ENCODE data around the gene BTF3.
A peak's percentile ranks its signal among the peaks of the same experiment; 100 is the strongest.
"Not testable (repeated sequence)": the region's sequence is repeated elsewhere in the genome, so short reads cannot be mapped to it uniquely, and the experiment has no call there.

The BTF3 gene

DNA sequence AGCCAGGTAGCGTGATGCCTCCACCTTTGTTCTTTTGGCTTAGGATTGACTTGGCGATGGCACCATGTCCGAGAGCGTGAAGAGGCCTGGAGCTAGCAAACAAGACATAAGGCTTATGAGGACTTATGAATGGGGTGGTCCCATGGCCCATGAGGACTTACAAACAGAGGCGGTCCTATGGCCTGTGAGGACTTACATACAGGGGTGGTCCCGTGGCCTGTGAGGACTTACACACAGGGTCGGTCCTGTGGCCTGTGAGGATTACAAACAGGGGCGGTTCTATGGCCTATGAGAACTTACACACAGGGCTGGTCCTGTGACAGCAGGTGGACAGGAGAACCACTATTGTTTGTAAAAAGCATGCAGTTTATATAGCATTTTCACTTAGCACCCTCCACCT, 28.4 kb upstream of the BTF3 start:
- no peak overlapping the region for H3K27ac Mint-ChIP-seq
- no peak for ATAC-seq (replicated peaks)
- H3K36me3 Mint-ChIP-seq, result no peaks in the 10 kb centered on the region
- no peak overlapping the region for H3K4me3 Mint-ChIP-seq
- peaks cover 15 to 39% of the 10 kb centered on the region in 2 donors for H3K27me3 Mint-ChIP-seq
- no peaks in the 10 kb centered on the region for H3K9me3 Mint-ChIP-seq
- H3K4me1 Mint-ChIP-seq, result no peaks in the 10 kb centered on the region
- DNase-seq, result no peak

GRCh38 chr5:73471654-73472053, 26.6 kb upstream of the BTF3 start:
- H3K27ac Mint-ChIP-seq, result no peak overlapping the region
- H3K9me3 Mint-ChIP-seq, result no peaks in the 10 kb centered on the region
- no peak for DNase-seq
- H3K27me3 Mint-ChIP-seq, result peaks cover 7 to 26% of the 10 kb centered on the region in 2 donors
- no peaks in the 10 kb centered on the region for H3K4me1 Mint-ChIP-seq
- ATAC-seq (replicated peaks), result no peak
- H3K4me3 Mint-ChIP-seq, result no peak overlapping the region
- H3K36me3 Mint-ChIP-seq, result no peaks in the 10 kb centered on the region

DNA sequence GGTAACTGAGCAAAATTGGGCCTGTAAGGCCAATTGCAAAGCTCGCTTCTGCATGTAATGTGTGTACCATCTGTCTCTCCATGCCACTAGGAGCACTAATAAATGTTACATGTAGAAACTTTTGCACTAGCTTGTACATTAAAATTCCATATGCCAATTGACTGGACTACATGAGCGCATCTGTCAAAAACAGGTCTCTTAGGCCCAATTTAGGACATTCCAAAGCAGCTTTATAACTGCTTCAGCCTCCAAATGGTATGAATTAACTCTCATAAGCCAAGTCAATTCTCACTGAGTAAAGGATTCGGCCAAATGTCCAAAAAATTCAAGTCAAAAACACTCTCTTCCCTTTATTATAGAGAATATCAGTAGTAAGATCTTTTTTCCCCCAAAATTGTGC, 26.1 kb upstream of the BTF3 start:
- ATAC-seq (replicated peaks), result no peak

DNA sequence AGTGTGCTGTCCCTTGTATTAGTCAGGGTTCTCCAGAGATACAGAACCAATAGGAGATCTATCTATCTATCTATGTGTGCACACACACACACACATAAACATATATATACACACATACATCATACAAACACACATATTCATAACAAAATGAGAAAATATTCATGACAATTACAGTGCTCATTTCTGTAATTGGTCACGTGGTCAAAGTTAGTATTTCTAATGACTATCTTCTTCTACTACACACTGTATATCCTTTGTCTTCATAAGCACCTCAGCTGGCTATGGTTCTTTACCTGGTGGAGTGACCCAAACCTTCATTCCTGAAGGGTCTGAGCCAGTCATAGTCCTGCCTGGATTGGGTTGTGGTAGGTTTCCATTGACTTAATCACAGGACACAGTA, 17.7 kb upstream of the BTF3 start:
- H3K4me1 Mint-ChIP-seq, result no peaks in the 10 kb centered on the region
- no peaks in the 10 kb centered on the region for H3K36me3 Mint-ChIP-seq
- no peak overlapping the region for H3K27ac Mint-ChIP-seq
- peaks cover 29 to 36% of the 10 kb centered on the region in 2 donors for H3K27me3 Mint-ChIP-seq
- no peak for DNase-seq
- H3K4me3 Mint-ChIP-seq, result no peak overlapping the region
- ATAC-seq (replicated peaks), result no peak
- no peaks in the 10 kb centered on the region for H3K9me3 Mint-ChIP-seq

More for the DNA sequence above, 26.1 kb upstream of the BTF3 start:
- Mint-ChIP-seq H3K9me3 (no peaks in the 10 kb centered on the region), H3K4me3 (no peak overlapping the region), H3K4me1 (no peaks in the 10 kb centered on the region), H3K27me3 (peaks cover 7 to 26% of the 10 kb centered on the region in 2 donors), H3K36me3 (no peaks in the 10 kb centered on the region), H3K27ac (no peak overlapping the region)
- DNase-seq, result no peak

DNA sequence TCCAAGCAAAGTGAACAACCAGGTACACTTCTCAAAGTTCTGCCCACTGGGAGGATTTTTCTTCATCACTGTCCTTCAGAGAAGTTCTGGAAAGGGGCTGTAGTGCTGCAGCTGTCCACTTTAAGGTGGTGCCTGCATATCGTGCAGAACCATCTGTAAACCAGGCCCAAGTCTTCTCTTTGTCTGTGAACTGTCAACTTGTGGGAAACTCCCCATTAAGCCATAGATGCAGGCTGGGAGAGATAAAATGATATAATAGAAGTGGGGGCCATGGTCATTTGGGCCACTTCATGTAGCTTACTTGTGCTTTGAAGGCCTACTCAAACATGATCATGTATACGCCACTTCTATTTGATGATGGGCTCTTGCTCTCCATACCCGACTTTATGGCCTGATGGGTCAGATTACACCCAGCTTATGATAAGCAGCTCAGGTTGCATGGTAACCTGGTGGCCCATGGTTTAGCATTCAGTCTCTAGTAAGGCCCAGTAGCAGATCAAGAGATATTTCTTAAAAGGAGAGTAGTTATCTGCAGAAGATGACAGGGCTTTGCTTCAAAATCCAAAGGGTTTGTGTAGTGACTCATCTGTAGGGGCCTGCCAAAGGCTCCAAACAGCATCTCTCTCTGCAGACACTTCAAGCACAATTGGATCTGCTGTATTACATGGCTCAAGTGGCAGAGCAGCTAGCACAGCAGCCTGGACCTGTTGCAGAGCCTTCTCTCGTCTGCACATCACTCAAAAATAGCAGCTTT, 15.7 kb upstream of the BTF3 start:
- peaks cover 42 to 45% of the 10 kb centered on the region in 2 donors for H3K27me3 Mint-ChIP-seq
- no peak overlapping the region for H3K27ac Mint-ChIP-seq
- H3K4me3 Mint-ChIP-seq, result no peak overlapping the region
- H3K9me3 Mint-ChIP-seq, result no peaks in the 10 kb centered on the region
- H3K4me1 Mint-ChIP-seq, result no peaks in the 10 kb centered on the region
- no peaks in the 10 kb centered on the region for H3K36me3 Mint-ChIP-seq
- DNase-seq, result no peak
- no peak for ATAC-seq (replicated peaks)

- Mint-ChIP-seq H3K27ac (no peak overlapping the region), H3K27me3 (peaks cover 36 to 39% of the 10 kb centered on the region in 2 donors), H3K4me3 (no peak overlapping the region), H3K36me3 (no peaks in the 10 kb centered on the region), H3K9me3 (no peaks in the 10 kb centered on the region), H3K4me1 (no peaks in the 10 kb centered on the region)
- ATAC-seq (replicated peaks) (no peak), DNase-seq (no peak)
Measured at GRCh38 chr5:73483676-73484075, 14.6 kb upstream of the BTF3 start.

DNA sequence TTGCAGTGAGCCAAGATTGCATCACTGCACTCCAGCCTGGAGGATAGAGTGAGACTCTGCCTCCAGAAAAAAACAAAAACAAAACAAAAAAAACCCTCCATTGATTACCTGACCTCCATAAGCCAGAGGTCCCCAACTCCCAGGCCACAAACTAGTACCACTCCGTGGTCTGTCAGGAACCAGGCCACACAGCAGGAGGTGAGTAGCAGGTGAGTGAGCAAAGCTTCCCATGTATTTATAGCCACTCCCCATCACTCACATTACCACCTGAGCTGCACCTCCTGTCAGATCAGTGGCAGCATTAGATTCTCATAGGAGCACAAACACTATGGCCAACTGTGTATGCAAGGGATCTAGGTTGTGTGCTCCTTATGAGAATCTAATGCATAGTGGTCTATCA, 13.7 kb upstream of the BTF3 start:
- H3K27me3 Mint-ChIP-seq, result peaks cover 32 to 37% of the 10 kb centered on the region in 2 donors
- H3K4me1 Mint-ChIP-seq, result no peaks in the 10 kb centered on the region
- ATAC-seq (replicated peaks), result no peak

DNA sequence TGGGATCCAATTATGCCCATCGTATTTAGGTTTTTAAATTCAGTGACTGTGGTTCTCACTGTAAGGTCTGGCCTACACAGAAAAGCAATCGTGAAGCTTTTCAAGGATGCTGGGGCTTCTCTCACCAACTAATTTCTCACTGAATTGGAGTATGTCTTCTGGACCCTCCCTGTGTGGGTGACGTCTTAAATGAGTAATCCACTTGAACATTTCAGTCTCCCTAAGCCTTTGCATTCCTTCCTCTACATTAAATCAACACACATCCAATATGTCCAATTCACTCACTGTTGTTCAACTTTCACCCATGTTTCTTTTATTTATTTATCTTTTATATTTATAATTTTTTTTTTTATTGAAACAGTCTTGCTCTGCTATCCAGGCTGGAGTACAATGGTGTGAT, 12.5 kb upstream of the BTF3 start:
- no peaks in the 10 kb centered on the region for H3K36me3 Mint-ChIP-seq
- no peaks in the 10 kb centered on the region for H3K9me3 Mint-ChIP-seq
- ATAC-seq (replicated peaks), result no peak
- H3K27me3 Mint-ChIP-seq, result peaks cover 26 to 27% of the 10 kb centered on the region in 2 donors
- H3K4me3 Mint-ChIP-seq, result no peak overlapping the region
- DNase-seq, result no peak
- H3K27ac Mint-ChIP-seq, result no peak overlapping the region
- H3K4me1 Mint-ChIP-seq, result no peaks in the 10 kb centered on the region

More for the DNA sequence above, 13.7 kb upstream of the BTF3 start:
- Mint-ChIP-seq H3K27ac (no peak overlapping the region), H3K4me3 (no peak overlapping the region), H3K36me3 (no peaks in the 10 kb centered on the region), H3K9me3 (no peaks in the 10 kb centered on the region)
- no peak for DNase-seq

DNA sequence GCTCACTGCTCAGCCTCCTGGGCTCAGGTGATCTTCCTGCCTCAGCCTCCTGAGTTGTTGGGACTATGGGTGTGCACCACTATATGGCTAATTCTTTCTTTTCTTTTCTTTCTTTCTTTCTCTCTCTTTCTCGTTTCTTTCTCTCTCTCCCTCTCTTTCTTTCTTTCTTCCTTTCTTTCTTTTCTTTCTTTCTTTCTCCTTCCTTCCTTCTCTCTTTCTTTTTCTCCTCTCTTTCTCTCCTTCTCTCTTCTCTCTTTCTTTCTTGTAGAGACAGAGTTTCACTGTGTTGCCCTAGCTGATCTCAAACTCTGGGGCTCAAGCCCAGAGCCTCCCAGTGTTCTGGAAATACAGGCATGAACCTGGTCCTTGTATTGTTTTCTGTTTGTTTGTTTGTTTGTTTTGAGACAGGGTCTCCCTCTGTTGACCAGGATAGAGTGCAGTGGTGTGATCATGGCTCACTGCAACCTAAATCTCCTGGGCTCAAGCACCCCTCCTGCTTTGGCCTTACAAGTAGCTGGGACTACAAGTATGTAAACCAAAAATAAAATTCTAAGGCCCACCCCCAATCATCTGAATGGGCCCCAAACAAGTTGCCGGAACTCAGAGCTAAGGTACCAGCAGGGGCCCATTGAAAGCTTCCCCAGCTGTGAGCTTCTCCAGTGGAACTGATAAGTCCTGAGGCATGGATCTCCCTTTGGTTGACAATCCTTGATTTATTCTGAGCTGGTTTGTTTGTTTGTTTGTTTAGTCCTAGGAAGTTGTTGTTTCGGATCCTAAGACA, 11.9 kb upstream of the BTF3 start:
- ATAC-seq (replicated peaks) (no peak), DNase-seq (no peak)
- no peak overlapping the region for H3K27ac Mint-ChIP-seq
- no peak overlapping the region for H3K4me3 Mint-ChIP-seq
- H3K4me1 Mint-ChIP-seq, result no peaks in the 10 kb centered on the region
- no peaks in the 10 kb centered on the region for H3K9me3 Mint-ChIP-seq
- H3K27me3 Mint-ChIP-seq, result peaks cover 25 to 27% of the 10 kb centered on the region in 2 donors
- H3K36me3 Mint-ChIP-seq, result no peaks in the 10 kb centered on the region

DNA sequence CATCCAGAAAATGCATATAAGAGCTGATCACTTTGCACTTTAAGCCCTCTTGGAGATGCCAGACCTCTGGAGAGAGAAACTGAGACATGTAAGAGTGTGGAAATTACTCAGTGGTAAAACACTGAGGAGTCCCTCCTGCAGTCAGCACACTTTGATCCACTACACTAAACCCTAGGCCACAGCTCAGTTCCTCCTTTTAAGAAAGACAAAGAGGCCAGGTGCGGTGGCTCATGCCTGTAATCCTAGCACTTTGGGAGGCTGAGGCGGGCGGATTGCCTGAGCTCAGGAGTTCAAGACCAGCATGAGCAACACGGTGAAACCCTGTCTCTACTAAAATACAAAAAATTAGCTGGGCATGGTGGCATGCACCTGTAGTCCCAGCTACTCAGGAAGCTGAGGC, 11.0 kb upstream of the BTF3 start:
- H3K4me3 Mint-ChIP-seq, H3K36me3 Mint-ChIP-seq, H3K4me1 Mint-ChIP-seq, H3K27ac Mint-ChIP-seq, H3K9me3 Mint-ChIP-seq, DNase-seq: not testable (repeated sequence)
- peaks cover 24 to 26% of the 10 kb centered on the region in 2 donors for H3K27me3 Mint-ChIP-seq
- ATAC-seq (replicated peaks), result peak; percentile 27 to 36

DNA sequence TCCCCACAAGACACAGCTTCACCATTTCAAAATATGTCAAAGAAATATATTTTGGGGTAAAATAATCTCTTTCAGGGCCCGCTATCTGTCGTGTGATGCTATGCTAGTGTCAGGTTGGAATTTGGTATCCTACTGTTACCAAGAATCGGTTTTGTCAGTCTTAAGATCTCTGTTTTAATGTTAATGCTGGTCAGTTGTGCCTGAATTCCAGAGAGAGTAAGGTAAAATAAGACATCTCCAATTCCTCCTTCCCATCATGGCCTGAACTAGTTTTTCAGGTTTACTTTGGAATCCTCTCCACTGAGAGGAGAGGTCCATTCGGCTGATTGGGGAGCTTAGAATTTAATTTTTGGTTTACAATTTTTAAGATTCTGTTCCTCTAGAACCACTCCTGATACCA, 10.4 kb upstream of the BTF3 start:
- Mint-ChIP-seq H3K36me3 (no peaks in the 10 kb centered on the region), H3K4me1 (no peaks in the 10 kb centered on the region), H3K27me3 (peaks cover 27 to 31% of the 10 kb centered on the region in 2 donors), H3K4me3 (no peak overlapping the region), H3K9me3 (no peaks in the 10 kb centered on the region), H3K27ac (no peak overlapping the region)
- ATAC-seq (replicated peaks), result no peak
- no peak for DNase-seq

DNA sequence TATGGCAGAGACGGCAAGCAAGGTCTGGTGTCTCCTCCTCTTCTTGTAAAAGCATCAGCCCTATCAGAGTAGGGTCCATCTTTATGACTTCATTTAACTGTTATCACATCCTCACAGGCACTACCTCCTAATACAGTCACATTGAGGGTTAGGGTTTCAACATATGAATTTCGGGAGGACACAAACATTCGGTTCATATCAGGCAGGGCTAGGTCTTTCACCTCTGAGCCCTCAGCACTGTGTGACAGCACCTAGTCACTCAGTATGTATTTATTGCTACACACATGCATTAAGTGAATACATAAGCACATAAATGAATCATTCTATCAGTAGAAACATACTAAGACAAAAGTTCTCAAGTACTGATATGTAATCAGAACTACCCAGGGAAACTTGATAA, 9.4 kb upstream of the BTF3 start:
- Mint-ChIP-seq H3K9me3 (no peaks in the 10 kb centered on the region), H3K4me3 (no peak overlapping the region), H3K4me1 (no peaks in the 10 kb centered on the region), H3K27me3 (peaks cover 31 to 38% of the 10 kb centered on the region in 2 donors), H3K36me3 (no peaks in the 10 kb centered on the region), H3K27ac (no peak overlapping the region)
- ATAC-seq (replicated peaks) (no peak), DNase-seq (no peak)

- Mint-ChIP-seq H3K4me1 (no peaks in the 10 kb centered on the region), H3K9me3 (no peaks in the 10 kb centered on the region), H3K36me3 (no peaks in the 10 kb centered on the region), H3K4me3 (no peak overlapping the region), H3K27me3 (peaks cover 32 to 38% of the 10 kb centered on the region in 2 donors), H3K27ac (no peak overlapping the region)
- no peak for ATAC-seq (replicated peaks)
- DNase-seq, result no peak
Measured at GRCh38 chr5:73490088-73490487, 8.2 kb upstream of the BTF3 start.

GRCh38 chr5:73491155-73491554, 7.1 kb upstream of the BTF3 start:
- ATAC-seq (replicated peaks) (no peak), DNase-seq (no peak)
- Mint-ChIP-seq H3K4me3 (no peak overlapping the region), H3K9me3 (no peaks in the 10 kb centered on the region), H3K4me1 (no peaks in the 10 kb centered on the region), H3K27me3 (peaks cover 25 to 38% of the 10 kb centered on the region in 2 donors), H3K27ac (no peak overlapping the region), H3K36me3 (no peaks in the 10 kb centered on the region)

DNA sequence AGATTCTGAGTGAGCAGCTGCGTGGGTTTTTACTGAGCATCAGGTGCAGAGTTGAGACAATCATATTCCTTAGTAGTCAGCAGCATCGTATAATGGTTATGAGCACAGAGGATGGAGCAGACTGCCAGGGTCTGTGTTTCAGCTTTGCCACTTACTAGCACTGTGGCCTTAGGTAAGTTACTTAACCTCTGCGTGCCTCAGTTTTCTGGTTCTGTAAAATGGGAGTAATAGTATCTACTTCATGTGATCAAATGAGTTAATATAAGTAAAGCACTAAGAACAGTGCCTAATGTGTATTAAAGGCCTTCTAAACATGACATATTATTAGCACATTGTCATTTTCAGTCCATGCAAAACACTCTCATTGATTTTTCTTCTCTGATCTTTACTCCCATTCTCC, 4.8 kb upstream of the BTF3 start:
- DNase-seq (no peak), ATAC-seq (replicated peaks) (no peak)
- Mint-ChIP-seq H3K4me1 (peaks cover 0 to 2% of the 10 kb centered on the region in 2 donors), H3K27me3 (peaks cover 14 to 27% of the 10 kb centered on the region in 2 donors), H3K9me3 (no peaks in the 10 kb centered on the region), H3K4me3 (no peak overlapping the region), H3K36me3 (peaks cover 3 to 5% of the 10 kb centered on the region in 2 donors), H3K27ac (no peak overlapping the region)
